ENCODE data around the gene HPCAL4.

The HPCAL4 gene

GRCh38 chr1:39681999-39682398, 9.2 kb downstream of the HPCAL4 start:
- TF ChIP-seq CTCF (IDR thresholded peaks at IDR 0.05; ENCODE audit: insufficient read depth, low read length, poor library complexity, severe bottlenecking), result no peak
- no peak for DNase-seq (ENCODE audit: extremely low read depth, insufficient read length)
- H3K27me3 ChIP-seq (replicated peaks; ENCODE audit: control insufficient read depth, insufficient read depth, low read length), result no peaks in the 10 kb centered on the region; the same call in 1 of the 2 replicates
- H3K4me3 ChIP-seq (replicated peaks; ENCODE audit: low read depth, low read length), result no peak overlapping the region
- H3K36me3 ChIP-seq (ENCODE audit: control insufficient read depth, insufficient read depth, low read length), result no peaks in the 10 kb centered on the region

GRCh38 chr1:39681294-39681693, 9.9 kb downstream of the HPCAL4 start:
- Histone ChIP-seq H3K36me3 (ENCODE audit: control insufficient read depth, insufficient read depth, low read length) (no peaks in the 10 kb centered on the region), H3K27me3 (replicated peaks; ENCODE audit: control insufficient read depth, insufficient read depth, low read length) (no peaks in the 10 kb centered on the region), H3K4me3 (replicated peaks; ENCODE audit: low read depth, low read length) (no peak overlapping the region)
- TF ChIP-seq CTCF (IDR thresholded peaks at IDR 0.05; ENCODE audit: insufficient read depth, low read length, poor library complexity, severe bottlenecking), result no peak
- DNase-seq (ENCODE audit: extremely low read depth, insufficient read length), result no peak

- Histone ChIP-seq H3K4me3 (replicated peaks; ENCODE audit: low read depth, low read length) (no peak overlapping the region), H3K27me3 (replicated peaks; ENCODE audit: control insufficient read depth, insufficient read depth, low read length) (no peaks in the 10 kb centered on the region), H3K36me3 (ENCODE audit: control insufficient read depth, insufficient read depth, low read length) (no peaks in the 10 kb centered on the region)
- TF ChIP-seq CTCF (IDR thresholded peaks at IDR 0.05; ENCODE audit: insufficient read depth, low read length, poor library complexity, severe bottlenecking), result no peak
- no peak for DNase-seq (ENCODE audit: extremely low read depth, insufficient read length)
Measured at GRCh38 chr1:39680751-39681150, 10.5 kb downstream of the HPCAL4 start.

GRCh38 chr1:39679821-39680220, 11.4 kb downstream of the HPCAL4 start:
- no peak overlapping the region for H3K4me3 ChIP-seq (replicated peaks; ENCODE audit: low read depth, low read length)
- no peak for TF ChIP-seq CTCF (IDR thresholded peaks at IDR 0.05; ENCODE audit: insufficient read depth, low read length, poor library complexity, severe bottlenecking)
- H3K27me3 ChIP-seq (replicated peaks; ENCODE audit: control insufficient read depth, insufficient read depth, low read length), result no peaks in the 10 kb centered on the region
- no peaks in the 10 kb centered on the region for H3K36me3 ChIP-seq (ENCODE audit: control insufficient read depth, insufficient read depth, low read length)
- no peak for DNase-seq (ENCODE audit: extremely low read depth, insufficient read length)

GRCh38 chr1:39678889-39679288, 12.3 kb downstream of the HPCAL4 start:
- Histone ChIP-seq H3K36me3 (ENCODE audit: control insufficient read depth, insufficient read depth, low read length) (no peaks in the 10 kb centered on the region), H3K4me3 (replicated peaks; ENCODE audit: low read depth, low read length) (no peak overlapping the region), H3K27me3 (replicated peaks; ENCODE audit: control insufficient read depth, insufficient read depth, low read length) (no peaks in the 10 kb centered on the region; the same call in 1 of the 2 replicates)
- no peak for DNase-seq (ENCODE audit: extremely low read depth, insufficient read length)
- TF ChIP-seq CTCF (IDR thresholded peaks at IDR 0.05; ENCODE audit: insufficient read depth, low read length, poor library complexity, severe bottlenecking), result no peak

- no peak overlapping the region for H3K4me3 ChIP-seq (replicated peaks; ENCODE audit: low read depth, low read length)
- no peaks in the 10 kb centered on the region; the same call in 1 of the 2 replicates for H3K27me3 ChIP-seq (replicated peaks; ENCODE audit: control insufficient read depth, insufficient read depth, low read length)
- TF ChIP-seq CTCF (IDR thresholded peaks at IDR 0.05; ENCODE audit: insufficient read depth, low read length, poor library complexity, severe bottlenecking), result no peak
- H3K36me3 ChIP-seq (ENCODE audit: control insufficient read depth, insufficient read depth, low read length), result no peaks in the 10 kb centered on the region
- DNase-seq (ENCODE audit: extremely low read depth, insufficient read length), result no peak
Measured at GRCh38 chr1:39677645-39678044, 13.6 kb downstream of the HPCAL4 start.
